Adrenal gland (tissue), 5 donors: ENCODE results near the gene PSAT1.

Experiments
- CTCF ChIP-seq, 6 experiments: fragments of 450-650 bp in 4 of 6; fragments of 200-600 bp in 2 of 6; sonication (generic) in 1 of 6; IDR thresholded peaks; 1 replicate in 5 of 6; 2 replicates in 1 of 6; pipeline versions ENCODE4 v1.5.1 to v1.8.0; 2016 to 2021; ENCODE audit warnings: antibody characterized with exemption in 6 of 6, mild to moderate bottlenecking in 2 of 6, moderate library complexity in 1 of 6
- POLR2A ChIP-seq, 2 donors: fragments of 450-650 bp; IDR thresholded peaks; one replicate each; pipeline ENCODE4 v1.6.1; 2017; ENCODE audit warnings: antibody characterized with exemption in 2 of 2, mild to moderate bottlenecking in 2 of 2, moderate library complexity in 1 of 2
- donor health status: DM: no; HTN: no; CAD: no.

- TF ChIP-seq CTCF (IDR thresholded peaks at IDR 0.05) (peak in 1 of 6 experiments; percentile 5), POLR2A (IDR thresholded peaks at IDR 0.05) (peak in 1 of 2 donors; percentile 77)
These were observed at the start of gene PSAT1 for GRCh38 chr9:78296893-78297671.
